HG03457 (cell line): Measurements from ENCODE around the gene IKZF3.
"Not testable (repeated sequence)": the region's sequence is repeated elsewhere in the genome, so short reads cannot be mapped to it uniquely, and the experiment has no call there.

Experiments
- ATAC-seq: cut with Tn5 transposase; IDR thresholded peaks from one replicate; pipeline ENCODE4 v1.9.1; 2021; ENCODE audit warnings: moderate number of reproducible peaks; ENCODE audit not compliant: unreplicated experiment

IKZF3 gene

GRCh38 chr17:39722965-39723848 lies 140.9 kb downstream of the IKZF3 start:
- no peak for ATAC-seq

- ATAC-seq: no peak
These were observed 142.0 kb downstream of the IKZF3 start for GRCh38 chr17:39722104-39722503.

- ATAC-seq: no peak
These were observed 144.4 kb downstream of the IKZF3 start for GRCh38 chr17:39719563-39720355.

GRCh38 chr17:39717660-39718059 lies 146.5 kb downstream of the IKZF3 start:
- ATAC-seq: no peak

- ATAC-seq: no peak
These were observed 147.1 kb downstream of the IKZF3 start for GRCh38 chr17:39716879-39717536.

DNA sequence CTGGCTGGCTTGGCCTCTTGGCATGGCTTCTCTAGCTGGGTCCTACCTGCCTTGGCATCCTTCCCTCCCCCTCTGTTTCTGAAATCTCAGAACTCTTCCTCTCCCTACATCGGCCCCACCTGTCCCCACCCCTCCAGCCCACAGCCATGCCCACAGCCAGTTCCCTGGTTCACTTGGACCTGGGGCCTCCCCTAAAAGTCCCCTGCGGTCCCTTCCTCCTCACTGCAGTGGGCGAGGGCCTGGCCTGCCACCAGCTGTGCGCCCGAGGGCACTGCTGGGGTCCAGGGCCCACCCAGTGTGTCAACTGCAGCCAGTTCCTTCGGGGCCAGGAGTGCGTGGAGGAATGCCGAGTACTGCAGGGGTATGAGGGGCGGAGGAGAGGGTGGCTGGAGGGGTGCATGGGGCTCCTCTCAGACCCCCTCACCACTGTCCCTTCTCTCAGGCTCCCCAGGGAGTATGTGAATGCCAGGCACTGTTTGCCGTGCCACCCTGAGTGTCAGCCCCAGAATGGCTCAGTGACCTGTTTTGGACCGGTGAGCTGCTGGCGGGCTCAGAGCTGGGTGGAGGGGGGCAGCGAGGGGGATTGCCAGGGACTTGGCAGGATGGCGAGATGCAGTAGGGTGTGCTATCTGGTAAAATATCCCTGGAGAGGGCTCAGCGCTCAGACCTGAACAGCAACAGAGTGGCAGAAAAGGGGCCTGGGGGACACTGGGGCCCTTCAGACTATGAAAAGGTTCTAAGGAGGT lies 147.9 kb downstream of the IKZF3 start:
- ATAC-seq: no peak

- ATAC-seq: no peak
These were observed 148.6 kb downstream of the IKZF3 start for GRCh38 chr17:39715375-39716072.

GRCh38 chr17:39714234-39714633 lies 149.9 kb downstream of the IKZF3 start:
- ATAC-seq: no peak

GRCh38 chr17:39711851-39712250 lies 152.3 kb downstream of the IKZF3 start:
- ATAC-seq: no peak

GRCh38 chr17:39711071-39711470 lies 153.0 kb downstream of the IKZF3 start:
- not testable (repeated sequence) for ATAC-seq

DNA sequence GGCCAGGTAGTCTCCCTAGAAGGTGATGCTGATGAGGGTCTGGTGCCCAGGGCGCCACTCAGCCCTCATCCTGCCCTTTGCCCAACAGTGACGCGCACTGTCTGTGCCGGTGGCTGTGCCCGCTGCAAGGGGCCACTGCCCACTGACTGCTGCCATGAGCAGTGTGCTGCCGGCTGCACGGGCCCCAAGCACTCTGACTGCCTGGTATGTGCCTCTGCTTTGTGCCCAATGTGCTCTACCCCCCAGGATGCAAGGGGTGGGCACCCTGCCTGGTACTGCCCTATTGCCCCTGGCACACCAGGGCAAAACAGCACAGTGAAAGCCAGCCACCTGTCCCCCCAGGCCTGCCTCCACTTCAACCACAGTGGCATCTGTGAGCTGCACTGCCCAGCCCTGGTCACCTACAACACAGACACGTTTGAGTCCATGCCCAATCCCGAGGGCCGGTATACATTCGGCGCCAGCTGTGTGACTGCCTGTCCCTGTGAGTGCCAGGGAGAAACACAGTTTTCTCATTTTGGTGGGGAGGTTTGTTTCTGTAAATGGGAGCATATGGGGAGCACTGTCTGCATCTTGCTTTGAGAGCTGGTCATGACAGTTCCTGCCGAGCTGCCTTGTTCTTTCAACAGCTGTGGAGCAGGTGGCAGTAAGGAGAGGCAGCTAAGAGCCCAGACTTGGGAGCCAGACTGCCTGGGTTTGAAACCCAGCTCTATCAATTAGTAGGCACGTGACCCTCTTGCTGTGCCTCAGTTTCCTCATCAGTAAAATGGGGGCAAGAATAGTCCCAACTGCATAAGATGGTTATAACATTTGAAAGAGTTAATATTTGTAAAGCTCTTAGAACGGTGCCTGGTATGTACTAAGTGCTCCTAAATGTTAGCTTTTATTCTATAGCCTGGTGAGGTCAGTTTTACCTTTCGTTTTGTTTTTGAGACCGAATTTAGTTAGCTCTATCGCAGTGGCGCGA lies 153.8 kb downstream of the IKZF3 start:
- ATAC-seq: no peak

DNA sequence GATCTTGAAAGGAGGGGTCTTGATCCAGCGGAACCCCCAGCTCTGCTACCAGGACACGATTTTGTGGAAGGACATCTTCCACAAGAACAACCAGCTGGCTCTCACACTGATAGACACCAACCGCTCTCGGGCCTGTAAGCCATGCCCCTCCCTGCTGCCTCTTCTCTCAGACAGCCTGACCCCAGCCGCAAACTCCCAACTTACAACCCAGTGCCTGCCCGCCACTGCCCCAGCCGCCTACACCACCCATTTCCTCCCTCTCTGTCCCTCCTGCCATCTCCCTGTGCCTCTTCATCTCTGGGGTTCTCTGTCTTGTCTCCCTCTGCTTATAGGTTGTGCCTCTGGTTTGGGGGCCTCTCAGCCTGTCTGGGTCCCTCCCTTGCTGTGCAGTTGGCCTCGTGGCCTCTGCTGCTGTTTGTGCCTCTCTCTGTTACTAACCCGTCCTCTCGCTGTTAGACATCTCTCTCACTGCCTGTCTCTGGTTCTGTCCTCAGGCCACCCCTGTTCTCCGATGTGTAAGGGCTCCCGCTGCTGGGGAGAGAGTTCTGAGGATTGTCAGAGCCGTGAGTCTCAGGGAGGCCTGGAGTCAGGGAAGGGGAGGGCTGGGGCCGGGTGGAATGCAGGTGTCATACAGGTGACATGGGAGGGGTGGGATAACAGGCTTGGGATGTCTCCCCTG lies 154.7 kb downstream of the IKZF3 start:
- ATAC-seq: no peak
